Measurements from ENCODE around the gene WDR59.

DNA sequence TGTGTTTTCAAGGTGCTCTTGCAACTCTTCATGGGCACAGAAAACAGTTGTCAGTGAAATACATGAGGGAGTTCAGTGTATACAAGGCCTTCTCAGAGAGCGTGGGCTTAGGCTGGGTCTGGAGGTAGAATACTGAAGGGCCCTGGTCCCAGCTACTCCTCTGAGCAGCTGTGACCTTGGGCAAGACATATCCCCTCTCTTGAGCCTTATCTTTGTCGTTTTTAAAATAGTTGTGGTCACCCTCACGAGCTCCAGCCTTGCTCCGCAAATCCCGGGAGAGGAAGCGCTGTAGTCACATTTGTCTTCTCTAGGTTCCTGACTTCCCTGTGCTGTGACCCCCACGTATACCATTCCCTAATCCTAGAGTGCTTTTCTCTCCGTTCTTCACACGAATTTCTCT is 17.6 kb upstream of the WDR59 start:
- no peak for TF ChIP-seq CTCF (IDR thresholded peaks at IDR 0.05)
- TF ChIP-seq POLR2A (IDR thresholded peaks at IDR 0.05) = no peak

All from tibial nerve (tissue), 3 donors.